ENCODE results near the gene VPS8.

DNA sequence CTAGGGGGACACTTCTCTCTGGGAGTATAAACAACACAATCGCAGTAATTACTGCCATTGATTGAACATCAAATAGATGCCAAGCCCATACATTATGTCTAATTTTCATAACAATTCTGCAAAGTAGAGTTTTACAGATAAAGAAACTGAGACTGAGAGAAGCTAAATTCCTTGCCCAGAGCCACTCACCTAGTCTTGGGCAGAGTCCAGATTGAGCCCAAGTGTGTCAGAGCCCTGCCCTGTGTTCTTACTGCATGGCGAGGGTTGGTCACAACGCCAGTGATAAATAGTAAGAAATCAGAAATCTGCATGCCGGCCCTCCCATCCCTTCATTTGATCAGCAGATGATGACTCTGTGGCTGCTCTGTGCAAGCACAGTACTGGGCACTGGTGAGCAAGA, 234.6 kb downstream of the VPS8 start:
- TF ChIP-seq, protein P1, sequence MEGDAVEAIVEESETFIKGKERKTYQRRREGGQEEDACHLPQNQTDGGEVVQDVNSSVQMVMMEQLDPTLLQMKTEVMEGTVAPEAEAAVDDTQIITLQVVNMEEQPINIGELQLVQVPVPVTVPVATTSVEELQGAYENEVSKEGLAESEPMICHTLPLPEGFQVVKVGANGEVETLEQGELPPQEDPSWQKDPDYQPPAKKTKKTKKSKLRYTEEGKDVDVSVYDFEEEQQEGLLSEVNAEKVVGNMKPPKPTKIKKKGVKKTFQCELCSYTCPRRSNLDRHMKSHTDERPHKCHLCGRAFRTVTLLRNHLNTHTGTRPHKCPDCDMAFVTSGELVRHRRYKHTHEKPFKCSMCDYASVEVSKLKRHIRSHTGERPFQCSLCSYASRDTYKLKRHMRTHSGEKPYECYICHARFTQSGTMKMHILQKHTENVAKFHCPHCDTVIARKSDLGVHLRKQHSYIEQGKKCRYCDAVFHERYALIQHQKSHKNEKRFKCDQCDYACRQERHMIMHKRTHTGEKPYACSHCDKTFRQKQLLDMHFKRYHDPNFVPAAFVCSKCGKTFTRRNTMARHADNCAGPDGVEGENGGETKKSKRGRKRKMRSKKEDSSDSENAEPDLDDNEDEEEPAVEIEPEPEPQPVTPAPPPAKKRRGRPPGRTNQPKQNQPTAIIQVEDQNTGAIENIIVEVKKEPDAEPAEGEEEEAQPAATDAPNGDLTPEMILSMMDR (conservative IDR thresholded peaks at IDR 0.05 in 1 of 2, IDR thresholded peaks at IDR 0.05 in 1 of 2; ENCODE audit: low read depth in 1 of 2, low read length in 2 of 2), result no peak
- TF ChIP-seq EZH2 (IDR thresholded peaks at IDR 0.05; ENCODE audit: low read length, missing control alignments), result no peak
